Liver (tissue), 9 donors: ENCODE results near the gene MAP3K4. TPM values are rescaled to one million over a fixed set of nuclear protein-coding genes. Genes with fewer than 3 reads are reported as not detected.

Experiments
- DNase-seq: peaks from one replicate; pipeline ENCODE4 v3.0.0-alpha.2; 2017; ENCODE audit warnings: low spot score
- H3K27ac ChIP-seq, 2 donors: one replicate each; pipeline ENCODE4 v1.7.0; 2013; ENCODE audit warnings: inconsistent platforms in 2 of 2, low read length in 2 of 2, control low read depth in 1 of 2, low read depth in 1 of 2, mild to moderate bottlenecking in 1 of 2
- H3K27me3 ChIP-seq, 4 donors: one replicate each; pipeline versions ENCODE4 v1.6.1 to v1.7.0; 2013; ENCODE audit warnings: low read length in 3 of 4, inconsistent platforms in 1 of 4, mild to moderate bottlenecking in 1 of 4, moderate library complexity in 1 of 4; ENCODE audit not compliant: control insufficient read depth in 4 of 4, insufficient read depth in 4 of 4
- H3K36me3 ChIP-seq, 4 donors: one replicate each; pipeline versions ENCODE4 v1.6.1 to v1.7.0; 2013; ENCODE audit warnings: low read length in 3 of 4, mild to moderate bottlenecking in 3 of 4, low read depth in 1 of 4, moderate library complexity in 1 of 4; ENCODE audit not compliant: control insufficient read depth in 4 of 4, insufficient read depth in 3 of 4
- H3K4me1 ChIP-seq, 4 donors: one replicate each; pipeline versions ENCODE4 v1.6.1 to v1.7.0; 2013; ENCODE audit warnings: low read length in 3 of 4, mild to moderate bottlenecking in 3 of 4, moderate library complexity in 1 of 4; ENCODE audit not compliant: control insufficient read depth in 4 of 4, insufficient read depth in 4 of 4
- H3K4me3 ChIP-seq, 3 donors: one replicate each; pipeline versions ENCODE4 v1.6.1 to v1.7.0; 2013; ENCODE audit warnings: low read length in 3 of 3, control low read depth in 1 of 3, low read depth in 1 of 3, mild to moderate bottlenecking in 1 of 3
- H3K9ac ChIP-seq, 2 donors: one replicate each; pipeline ENCODE4 v1.7.0; 2013; ENCODE audit warnings: low read length in 2 of 2, mild to moderate bottlenecking in 2 of 2, moderate library complexity in 2 of 2, control low read depth in 1 of 2, low read depth in 1 of 2
- H3K9me3 ChIP-seq, 4 donors: one replicate each; pipeline versions ENCODE4 v1.6.1 to v1.7.0; 2013; ENCODE audit warnings: low read length in 3 of 4; ENCODE audit not compliant: control insufficient read depth in 4 of 4
- CTCF ChIP-seq: fragments of 150-350 bp; IDR thresholded peaks from 2 replicates; pipeline ENCODE4 v1.5.1; 2017; ENCODE audit warnings: improper control_type of control experiment, low read depth, low read length; ENCODE audit not compliant: missing input control
- FOXA1 ChIP-seq: IDR thresholded peaks from 2 replicates; pipeline ENCODE4 v1.6.1; 2016; ENCODE audit warnings: antibody characterized with exemption
- GABPA ChIP-seq, 2 donors: IDR thresholded peaks in 1 of 2; conservative IDR thresholded peaks in 1 of 2; 2 replicates each; pipeline ENCODE4 v1.6.1; 2016; ENCODE audit warnings: antibody characterized with exemption in 2 of 2, mild to moderate bottlenecking in 1 of 2, moderate library complexity in 1 of 2
- HNF4A ChIP-seq, 2 donors: conservative IDR thresholded peaks; 2 replicates each; pipeline ENCODE4 v1.6.1; 2016; ENCODE audit warnings: antibody characterized with exemption in 2 of 2, mild to moderate bottlenecking in 2 of 2
- NR2F2 ChIP-seq: IDR thresholded peaks from 2 replicates; pipeline ENCODE4 v1.6.1; 2016; ENCODE audit warnings: antibody characterized with exemption
- RAD21 ChIP-seq, 2 donors: IDR thresholded peaks; 2 replicates each; pipeline ENCODE4 v1.6.1; 2016; ENCODE audit warnings: antibody characterized with exemption in 2 of 2, mild to moderate bottlenecking in 2 of 2
- RXRA ChIP-seq, 2 donors: IDR thresholded peaks; 2 replicates each; pipeline ENCODE4 v1.6.1; 2017 to 2018; ENCODE audit warnings: antibody characterized with exemption in 2 of 2, mild to moderate bottlenecking in 1 of 2
- SP1 ChIP-seq: IDR thresholded peaks from 2 replicates; pipeline ENCODE4 v1.6.1; 2018; ENCODE audit warnings: antibody characterized with exemption, mild to moderate bottlenecking
- WGBS: extraction: QIAGEN DNeasy Blood & Tissue Kit; methylation state at CpG from one replicate; pipeline ENCODE4 v1.1.7; 2013; 5-methylcytosine and 5-hydroxymethylcytosine counted together
- polyA plus RNA-seq, 2 donors: library from polyadenylated mRNA; stranded (reverse) in 1 of 2; unstranded in 1 of 2; fragments of 200-250 nt in 1 of 2; fragments of >200 nt in 1 of 2; fragmentation: Nextera tagmentation in 1 of 2; extraction: Ambion mirVana in 1 of 2; gene quantifications; one replicate each; pipeline versions ENCODE4 v1.2.1 to v1.2.3, GENCODE V29; 2013 to 2015
- total RNA-seq, 2 donors: library from RNA; depleted of rRNA; stranded (reverse); fragments of >200 nt; gene quantifications; one replicate each; pipeline ENCODE4 v1.2.3, GENCODE V29; 2014
- TF ChIP-seq, protein P1 (sequence below): IDR thresholded peaks from 2 replicates; pipeline ENCODE4 v1.6.1; 2016; ENCODE audit warnings: antibody characterized with exemption, mild to moderate bottlenecking
- TF ChIP-seq, protein P2 (sequence below): IDR thresholded peaks from 2 replicates; pipeline ENCODE4 v1.6.1; 2016; ENCODE audit warnings: antibody characterized with exemption
- donor health status: healthy.
- donor health status: healthy.
- donor health status: healthy.
- donor health status: healthy.
- donor health status: healthy.

The MAP3K4 gene
- total and polyA plus RNA-seq, 4 donors = 4.3 to 20.0 (median 11.7) TPM

GRCh38 chr6:161137320-161137719 is 145.8 kb downstream of the MAP3K4 start:
- H3K4me3 ChIP-seq = no peak overlapping the region
- H3K27ac ChIP-seq = no peak overlapping the region
- no peak overlapping the region for H3K9ac ChIP-seq
- no peaks in the 10 kb centered on the region for H3K4me1 ChIP-seq
- H3K9me3 ChIP-seq = no peaks in the 10 kb centered on the region
- WGBS = 94% methylated on average over 11 of the region's 11 CpGs
- H3K27me3 ChIP-seq = no peaks in the 10 kb centered on the region
- DNase-seq = no peak
- no peak for TF ChIP-seq FOXA1
- TF ChIP-seq, protein P1, sequence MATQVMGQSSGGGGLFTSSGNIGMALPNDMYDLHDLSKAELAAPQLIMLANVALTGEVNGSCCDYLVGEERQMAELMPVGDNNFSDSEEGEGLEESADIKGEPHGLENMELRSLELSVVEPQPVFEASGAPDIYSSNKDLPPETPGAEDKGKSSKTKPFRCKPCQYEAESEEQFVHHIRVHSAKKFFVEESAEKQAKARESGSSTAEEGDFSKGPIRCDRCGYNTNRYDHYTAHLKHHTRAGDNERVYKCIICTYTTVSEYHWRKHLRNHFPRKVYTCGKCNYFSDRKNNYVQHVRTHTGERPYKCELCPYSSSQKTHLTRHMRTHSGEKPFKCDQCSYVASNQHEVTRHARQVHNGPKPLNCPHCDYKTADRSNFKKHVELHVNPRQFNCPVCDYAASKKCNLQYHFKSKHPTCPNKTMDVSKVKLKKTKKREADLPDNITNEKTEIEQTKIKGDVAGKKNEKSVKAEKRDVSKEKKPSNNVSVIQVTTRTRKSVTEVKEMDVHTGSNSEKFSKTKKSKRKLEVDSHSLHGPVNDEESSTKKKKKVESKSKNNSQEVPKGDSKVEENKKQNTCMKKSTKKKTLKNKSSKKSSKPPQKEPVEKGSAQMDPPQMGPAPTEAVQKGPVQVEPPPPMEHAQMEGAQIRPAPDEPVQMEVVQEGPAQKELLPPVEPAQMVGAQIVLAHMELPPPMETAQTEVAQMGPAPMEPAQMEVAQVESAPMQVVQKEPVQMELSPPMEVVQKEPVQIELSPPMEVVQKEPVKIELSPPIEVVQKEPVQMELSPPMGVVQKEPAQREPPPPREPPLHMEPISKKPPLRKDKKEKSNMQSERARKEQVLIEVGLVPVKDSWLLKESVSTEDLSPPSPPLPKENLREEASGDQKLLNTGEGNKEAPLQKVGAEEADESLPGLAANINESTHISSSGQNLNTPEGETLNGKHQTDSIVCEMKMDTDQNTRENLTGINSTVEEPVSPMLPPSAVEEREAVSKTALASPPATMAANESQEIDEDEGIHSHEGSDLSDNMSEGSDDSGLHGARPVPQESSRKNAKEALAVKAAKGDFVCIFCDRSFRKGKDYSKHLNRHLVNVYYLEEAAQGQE = no peak
- H3K36me3 ChIP-seq = peaks cover 0 to 1% (median 0%) of the 10 kb centered on the region in 4 donors

DNA sequence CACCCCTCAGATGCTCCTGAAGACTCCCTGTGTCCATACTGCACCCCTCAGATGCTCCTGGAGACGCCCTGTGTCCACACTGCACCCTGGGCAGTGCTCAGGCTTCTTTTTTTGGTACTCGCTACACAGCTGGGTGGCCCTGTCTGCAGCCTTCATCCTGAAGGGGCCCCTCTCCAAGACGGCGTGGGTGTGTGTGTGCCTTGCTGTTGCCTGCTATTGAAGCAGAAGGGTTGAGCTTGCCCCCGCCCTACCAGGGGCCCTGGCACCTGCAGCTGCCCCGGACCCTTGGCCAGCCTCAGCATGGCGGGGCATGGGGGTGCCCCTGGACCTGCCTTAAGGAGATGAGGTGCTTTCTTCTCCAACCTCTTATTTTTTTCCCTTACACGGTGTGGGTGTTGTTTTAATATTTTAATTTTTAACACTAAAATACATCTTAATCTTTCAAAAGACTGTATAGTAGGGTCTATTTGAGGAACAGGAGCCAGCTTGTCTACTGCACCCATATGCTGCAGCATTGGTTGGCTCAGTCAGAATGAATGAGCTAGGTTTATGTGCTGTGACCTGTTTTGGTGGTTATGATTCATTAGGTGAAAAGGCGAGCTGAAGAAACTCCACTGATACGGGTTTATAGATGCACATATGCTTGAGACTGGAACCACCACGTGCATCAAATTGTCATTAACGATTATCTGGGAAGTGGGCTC is 146.4 kb downstream of the MAP3K4 start:
- TF ChIP-seq SP1 (no peak), RXRA (IDR thresholded peaks at IDR 0.05) (no peak), HNF4A (conservative IDR thresholded peaks at IDR 0.05) (no peak), NR2F2 (no peak), CTCF (no peak), GABPA (IDR thresholded peaks at IDR 0.05 in 1 of 2, conservative IDR thresholded peaks at IDR 0.05 in 1 of 2) (no peak), RAD21 (IDR thresholded peaks at IDR 0.05) (no peak)
- TF ChIP-seq, protein P1 = no peak
- TF ChIP-seq, protein P2, sequence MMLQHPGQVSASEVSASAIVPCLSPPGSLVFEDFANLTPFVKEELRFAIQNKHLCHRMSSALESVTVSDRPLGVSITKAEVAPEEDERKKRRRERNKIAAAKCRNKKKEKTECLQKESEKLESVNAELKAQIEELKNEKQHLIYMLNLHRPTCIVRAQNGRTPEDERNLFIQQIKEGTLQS = no peak
- Histone ChIP-seq H3K9me3 (no peaks in the 10 kb centered on the region), H3K9ac (no peak overlapping the region), H3K36me3 (no peaks in the 10 kb centered on the region), H3K27ac (no peak overlapping the region), H3K4me1 (no peaks in the 10 kb centered on the region), H3K27me3 (no peaks in the 10 kb centered on the region), H3K4me3 (no peak overlapping the region)
- 96% methylated on average over 12 of the region's 12 CpGs for WGBS
- no peak for DNase-seq
